ENCODE results near the gene TMA7B.

The TMA7B gene

DNA sequence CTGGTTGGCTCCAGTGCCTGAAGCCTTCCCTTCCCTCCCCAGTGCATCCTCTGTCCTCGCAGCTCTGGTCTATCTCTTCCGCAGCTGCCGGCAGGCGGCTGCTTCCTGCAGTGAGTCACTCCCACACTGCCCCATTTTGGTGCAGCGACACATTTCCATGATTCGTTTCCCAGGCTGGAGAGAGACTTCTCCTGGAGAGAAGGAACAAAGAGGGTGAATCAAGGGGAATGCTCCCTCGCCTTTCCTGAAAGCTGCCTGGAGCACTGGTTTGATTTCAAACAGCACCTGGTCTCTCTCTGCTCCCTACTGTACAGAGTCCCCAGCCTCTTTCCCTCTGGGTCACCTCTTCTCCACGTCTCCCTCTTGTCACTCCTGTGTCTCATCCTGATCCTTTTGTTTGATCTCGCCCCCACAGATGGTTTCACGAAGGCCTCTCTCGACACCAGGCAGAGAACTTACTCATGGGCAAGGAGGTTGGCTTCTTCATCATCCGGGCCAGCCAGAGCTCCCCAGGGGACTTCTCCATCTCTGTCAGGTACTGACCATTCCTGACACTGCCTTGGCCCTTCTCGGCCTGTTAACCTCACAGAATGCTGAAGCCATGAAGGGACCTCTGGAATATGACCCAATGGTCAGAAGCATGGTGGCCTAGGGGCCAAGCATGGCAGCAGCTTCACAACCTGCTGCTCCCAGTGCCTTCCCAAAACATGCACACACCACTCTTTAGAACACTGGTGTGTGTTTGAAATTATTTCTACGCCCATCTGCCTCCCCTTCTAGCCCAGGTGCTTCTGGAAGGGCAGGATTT lies at the start of gene TMA7B:
TMA7B (plus strand) TSS at position 758 of the 808 bp plus-strand sequence. CDS start 3,978 bp downstream, outside the sequence.
- DNase-seq: peak; percentile 78

DNA sequence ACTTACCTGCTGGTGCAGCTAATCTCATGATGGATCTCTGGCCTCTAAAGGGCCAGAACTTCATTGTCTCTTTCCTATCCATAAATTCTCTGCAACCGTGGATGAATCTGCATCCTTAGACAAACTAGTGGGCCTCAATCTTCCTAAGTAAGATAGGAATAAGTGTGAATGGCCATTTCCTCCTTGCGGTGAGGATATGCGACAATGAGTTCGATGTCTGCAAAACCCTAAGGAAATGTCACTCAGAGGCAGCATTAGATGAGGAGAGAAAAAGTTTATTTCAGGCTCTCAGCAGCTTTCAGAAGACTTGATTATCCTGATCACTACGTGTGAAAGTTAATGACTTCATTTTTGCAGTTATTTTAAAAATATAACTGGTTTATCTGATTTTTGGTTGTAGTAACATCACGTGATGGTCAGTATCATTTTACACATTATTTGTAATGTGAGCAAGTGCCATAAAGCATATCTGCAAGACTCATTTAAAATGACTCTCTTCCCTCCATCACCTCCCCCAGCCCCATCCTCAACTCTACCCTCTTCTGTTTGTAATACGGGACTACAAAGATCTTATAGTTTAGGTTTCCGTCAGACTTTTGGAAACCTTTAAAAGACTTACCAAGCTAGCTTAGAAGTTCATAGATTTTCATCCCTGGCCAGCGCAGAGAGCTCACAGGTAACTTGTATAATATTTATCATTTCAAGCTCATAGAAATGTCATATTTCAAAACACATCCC lies 49.2 kb upstream of the TMA7B start:
- no peak for DNase-seq

DNA sequence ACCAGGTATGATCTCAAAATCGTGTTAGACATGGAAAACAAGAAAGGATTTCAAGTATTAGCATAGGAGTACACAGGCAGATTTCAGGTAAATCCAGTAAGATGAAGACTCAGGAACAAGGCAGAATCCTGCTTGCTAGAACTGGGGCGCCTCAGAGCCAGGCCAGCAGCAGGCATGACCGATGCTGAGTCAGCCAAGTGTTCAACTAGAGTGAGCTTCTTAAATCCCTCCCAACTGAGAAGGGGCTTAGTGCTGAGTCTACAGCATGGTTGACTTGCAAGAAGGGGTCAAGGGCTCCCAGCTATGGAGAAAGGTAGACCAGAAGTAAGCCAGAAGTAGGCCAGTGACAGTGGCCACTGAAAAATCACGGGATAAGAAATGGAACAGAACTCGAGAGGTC lies 46.9 kb upstream of the TMA7B start:
- DNase-seq: no peak

DNA sequence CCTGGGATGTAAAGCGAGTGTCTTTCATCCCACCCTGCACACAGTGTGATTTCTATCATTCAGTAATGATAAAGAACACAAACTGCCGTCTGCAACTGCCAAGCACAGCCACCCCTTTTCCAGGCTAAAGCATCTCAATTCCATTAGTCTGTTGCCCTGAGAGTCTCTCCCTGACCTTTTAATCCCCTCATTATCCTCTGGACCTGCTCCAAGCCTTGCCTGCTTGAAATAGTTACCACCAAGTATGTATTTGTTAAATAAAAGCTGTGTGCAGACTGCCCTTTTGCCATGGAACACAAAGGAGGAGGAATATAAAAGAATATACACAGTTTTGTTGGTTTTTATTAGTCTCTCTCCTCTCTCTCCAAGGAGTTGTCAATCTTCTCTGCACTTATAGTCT lies 46.3 kb upstream of the TMA7B start:
- no peak for DNase-seq

DNA sequence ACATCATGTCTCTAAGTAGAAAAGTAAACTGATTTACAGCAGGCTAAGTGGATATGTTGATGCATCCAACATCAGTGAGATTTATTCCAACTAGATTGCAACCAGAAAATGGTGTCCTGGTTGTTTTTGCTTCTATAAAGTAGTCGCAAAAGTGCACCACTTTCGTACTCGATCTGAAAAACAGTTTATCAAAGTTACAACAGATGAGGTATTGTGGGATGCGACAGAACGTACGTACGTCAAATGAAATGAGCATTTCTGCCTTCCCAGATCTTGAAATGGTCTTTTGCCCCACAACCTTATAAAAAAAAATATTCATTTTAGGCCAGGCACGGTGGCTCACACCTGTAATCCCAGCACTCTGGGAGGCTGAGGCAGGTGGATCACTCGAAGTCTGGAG lies 45.6 kb upstream of the TMA7B start:
- no peak for DNase-seq

DNA sequence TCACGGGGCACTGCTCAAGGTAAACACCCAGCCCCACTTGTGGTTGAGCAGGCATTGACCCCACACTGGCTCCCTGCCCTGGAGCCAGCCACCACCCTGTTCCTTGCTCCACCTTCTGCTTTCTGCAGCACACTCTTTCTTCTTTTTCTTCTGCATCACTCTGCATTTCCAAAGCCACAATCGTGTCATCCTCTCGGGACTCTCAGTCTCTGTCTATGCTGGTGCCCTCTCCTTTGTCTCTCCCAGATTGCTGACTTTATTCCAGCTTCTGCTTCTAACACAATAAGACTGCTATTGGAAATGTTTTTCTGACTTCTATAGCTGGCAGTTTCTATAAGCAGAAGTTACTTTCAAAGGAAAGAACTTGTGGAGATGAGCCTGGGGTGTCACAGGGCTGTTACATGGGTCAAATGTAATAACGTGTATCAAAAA lies 44.9 kb upstream of the TMA7B start:
- no peak for DNase-seq

- DNase-seq: no peak
These were observed 43.7 kb upstream of the TMA7B start for GRCh38 chr22:39916496-39916895.

DNA sequence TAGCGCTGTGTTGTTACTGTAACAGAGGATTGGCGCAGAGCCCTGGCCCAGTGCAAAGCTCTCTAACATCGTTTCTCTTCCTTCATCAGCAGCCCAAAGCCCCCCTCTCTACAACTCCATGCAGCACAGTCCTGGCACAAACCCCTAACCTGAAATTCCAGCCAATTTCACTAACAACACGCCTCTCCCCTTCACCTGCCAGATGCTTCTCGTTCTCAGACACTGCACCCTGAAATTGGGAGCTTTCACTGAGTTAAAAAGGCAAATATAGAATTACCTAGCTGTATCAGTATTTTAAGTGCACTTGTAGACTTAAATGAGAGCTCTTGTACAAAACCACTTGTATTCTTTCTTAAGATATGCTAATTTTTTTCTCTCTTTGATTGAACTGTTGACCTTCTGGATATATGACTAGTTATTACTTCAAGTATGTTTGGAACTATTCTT lies 43.0 kb upstream of the TMA7B start:
- no peak for DNase-seq

DNA sequence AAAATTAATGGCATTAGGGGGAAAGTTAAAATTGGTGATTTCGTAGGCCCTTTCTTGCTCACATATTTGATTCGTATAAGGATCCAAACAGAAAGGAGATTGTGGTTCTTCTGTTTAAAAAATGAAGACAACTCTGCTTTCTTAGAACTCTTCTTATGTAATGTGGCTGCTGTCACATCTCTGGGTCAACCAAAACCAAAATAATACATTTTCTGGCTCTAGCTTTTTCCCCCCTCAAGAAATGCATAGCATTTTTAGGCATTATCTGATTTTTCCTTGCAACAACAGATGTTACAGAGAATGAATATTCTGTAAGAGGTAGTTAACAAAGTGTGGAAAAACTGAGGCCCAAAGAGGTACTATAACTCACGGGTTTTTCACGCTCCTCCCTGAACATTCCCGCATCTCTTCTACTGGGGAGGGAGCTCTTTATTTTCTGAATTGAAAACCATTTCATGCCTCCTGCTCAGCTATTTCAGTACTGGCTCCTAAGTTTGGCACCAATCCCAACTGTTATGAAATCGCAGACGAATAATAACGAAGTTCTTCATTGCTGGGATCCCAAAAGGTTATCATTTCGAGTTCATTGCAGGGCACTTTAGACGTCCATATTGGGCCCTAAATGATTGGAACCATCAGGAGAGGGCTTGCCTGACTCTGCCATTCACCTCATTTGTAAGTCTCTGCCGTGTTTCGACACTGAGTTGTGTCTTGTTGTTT lies 42.3 kb upstream of the TMA7B start:
- no peak for DNase-seq

DNA sequence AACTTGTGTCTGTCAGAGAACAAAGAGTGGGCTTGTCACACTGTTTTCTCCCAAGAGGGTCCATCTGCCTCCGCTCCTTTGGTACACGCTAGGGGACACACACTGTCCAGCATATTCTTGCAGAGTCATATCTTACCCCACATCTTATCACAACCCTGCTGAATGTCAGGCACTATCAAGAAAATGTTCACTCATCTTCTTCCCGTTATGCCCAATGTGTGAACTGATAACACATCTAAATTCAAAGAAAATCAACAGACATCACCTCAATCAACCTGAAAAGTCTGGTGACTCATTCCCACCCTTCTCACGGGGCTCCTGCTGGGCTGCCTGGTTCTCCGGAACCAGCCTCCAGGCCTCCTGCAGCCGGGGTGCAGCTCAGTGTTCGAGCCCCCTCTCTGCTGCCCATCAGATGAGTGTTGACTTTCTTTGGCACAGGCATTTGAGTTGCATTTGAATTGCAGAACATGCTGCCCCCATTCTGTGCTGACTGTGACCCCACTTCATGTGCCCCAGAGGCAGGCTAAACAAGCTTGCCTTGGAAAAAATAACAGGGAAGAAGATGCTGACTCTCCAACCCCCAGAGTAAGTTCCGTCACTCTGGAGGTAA lies 40.0 kb upstream of the TMA7B start:
- peak; percentile 87 for DNase-seq

- DNase-seq: no peak
These were observed 36.5 kb upstream of the TMA7B start for GRCh38 chr22:39923696-39924095.

- DNase-seq: no peak
These were observed 35.9 kb upstream of the TMA7B start for GRCh38 chr22:39924286-39924685.

- no peak for DNase-seq
These were observed 34.9 kb upstream of the TMA7B start for GRCh38 chr22:39925273-39925672.

DNA sequence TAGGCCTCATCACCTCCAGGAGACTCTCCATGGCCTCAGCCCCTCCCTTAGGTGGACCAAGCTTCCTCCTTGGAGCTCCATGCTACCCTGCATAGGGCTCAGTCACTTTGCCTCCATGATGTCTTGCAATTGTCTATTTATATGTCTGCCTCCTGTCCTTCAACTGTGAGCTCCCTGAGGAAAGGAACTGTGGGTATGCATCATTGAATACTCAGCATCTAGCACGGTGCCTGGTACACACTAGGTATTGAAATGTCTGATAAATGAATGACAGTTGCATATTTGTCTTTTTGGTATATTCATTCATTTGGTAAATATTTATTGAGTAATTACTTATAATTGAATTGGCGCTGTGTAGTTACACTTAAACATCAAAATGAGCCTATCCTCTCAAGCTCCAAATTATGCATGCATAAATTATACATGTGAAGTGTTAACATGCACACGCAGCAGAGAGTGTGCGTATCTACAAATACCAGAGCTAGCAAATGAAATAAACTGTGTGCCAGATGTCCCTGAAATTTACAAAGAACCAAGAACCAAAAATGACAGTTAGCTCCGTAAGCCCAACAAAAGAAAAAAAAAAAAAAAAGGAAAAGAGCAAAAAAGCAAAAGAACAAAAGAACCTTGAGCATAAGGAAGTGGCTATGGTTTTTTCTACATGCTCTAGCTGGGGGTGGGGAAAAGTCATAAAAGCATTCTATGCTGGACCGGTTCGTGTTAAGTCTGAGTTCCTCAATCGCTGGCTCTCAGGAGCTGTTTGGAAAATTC lies 34.1 kb upstream of the TMA7B start:
- no peak for DNase-seq

DNA sequence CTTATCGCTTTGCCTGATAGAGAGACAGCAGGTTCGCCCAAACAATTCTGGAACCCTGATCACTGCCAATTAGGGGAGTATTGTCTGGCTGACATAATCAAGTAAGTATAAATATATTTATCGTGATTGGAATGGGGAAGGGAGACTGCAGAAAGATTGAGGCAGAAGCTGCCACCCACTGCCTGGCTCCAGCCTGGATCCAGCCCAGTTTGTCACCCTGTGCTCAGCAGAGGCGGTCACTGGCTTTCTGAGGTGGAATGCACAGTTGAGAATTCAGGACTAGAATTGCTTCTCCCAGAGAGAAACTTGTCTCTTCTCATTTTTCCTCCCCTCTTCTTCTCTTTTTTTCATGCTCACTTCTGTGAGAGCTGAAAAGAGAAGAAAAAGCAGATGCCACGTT lies 33.4 kb upstream of the TMA7B start:
- no peak for DNase-seq

DNA sequence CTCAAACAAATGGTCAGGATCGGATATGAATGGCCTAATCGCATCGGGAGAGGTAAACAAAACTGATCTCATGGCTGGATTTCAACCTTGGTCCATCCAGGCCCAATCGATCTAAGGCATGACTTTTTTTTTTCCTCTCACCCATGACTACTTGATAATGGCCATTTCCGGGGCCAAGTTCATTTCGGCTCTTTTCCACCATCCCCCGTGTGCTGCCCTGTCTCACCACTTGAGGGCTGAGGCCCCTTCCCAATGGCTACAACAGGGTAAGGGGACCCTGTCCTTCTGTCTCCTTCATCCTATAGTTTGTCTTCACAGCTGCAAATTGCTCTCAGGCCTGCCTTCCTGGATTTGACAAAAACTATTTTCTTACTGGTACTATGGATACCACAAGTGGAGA lies 32.7 kb upstream of the TMA7B start:
- no peak for DNase-seq

DNA sequence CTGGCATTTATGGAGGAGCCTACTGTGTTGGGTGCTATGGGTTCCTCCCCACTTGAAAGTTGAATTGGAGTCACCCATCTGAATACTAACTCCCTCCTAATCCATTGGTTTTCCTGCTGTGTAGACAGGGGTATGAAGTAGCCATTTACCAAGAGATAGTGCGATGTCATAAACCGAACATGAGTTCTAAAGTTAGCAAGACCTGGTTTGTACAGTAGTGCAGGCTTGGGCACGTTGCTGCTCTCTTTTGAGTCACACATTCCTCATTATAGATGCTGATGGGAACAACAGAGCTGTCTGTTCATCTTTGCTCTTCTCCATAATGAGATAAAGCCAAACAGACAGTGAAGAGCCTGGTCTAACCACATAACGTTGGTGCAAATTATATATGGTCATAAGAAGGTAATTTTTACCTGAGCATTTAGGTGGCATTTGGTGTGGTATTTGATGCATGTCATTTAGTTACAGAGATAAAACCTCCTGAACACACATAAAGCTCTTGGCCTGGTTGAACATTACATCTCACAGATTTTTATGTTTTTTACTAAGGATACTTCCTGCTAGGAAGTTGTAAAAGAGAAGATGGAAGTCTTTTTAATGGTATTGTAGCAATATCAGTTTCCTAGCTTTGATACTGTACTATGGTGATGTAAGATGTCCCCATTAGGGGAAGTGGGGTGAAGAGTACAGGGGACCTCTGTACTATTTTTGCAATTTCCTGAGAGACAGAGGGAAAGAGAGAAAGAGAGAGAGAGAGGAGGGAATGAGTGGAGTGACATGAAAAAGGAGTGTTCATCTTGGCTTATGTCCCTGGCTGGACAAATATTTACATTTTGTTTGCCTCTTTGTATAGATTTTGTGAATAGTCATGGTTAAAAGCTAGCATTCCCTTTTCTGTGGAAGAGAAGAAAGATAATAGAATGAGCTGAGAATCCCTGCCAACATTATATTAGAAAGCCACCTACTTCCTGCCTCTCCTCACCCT lies 31.4 kb upstream of the TMA7B start:
- DNase-seq: no peak

GRCh38 chr22:39931251-39931650 lies 28.9 kb upstream of the TMA7B start:
- DNase-seq: no peak

DNA sequence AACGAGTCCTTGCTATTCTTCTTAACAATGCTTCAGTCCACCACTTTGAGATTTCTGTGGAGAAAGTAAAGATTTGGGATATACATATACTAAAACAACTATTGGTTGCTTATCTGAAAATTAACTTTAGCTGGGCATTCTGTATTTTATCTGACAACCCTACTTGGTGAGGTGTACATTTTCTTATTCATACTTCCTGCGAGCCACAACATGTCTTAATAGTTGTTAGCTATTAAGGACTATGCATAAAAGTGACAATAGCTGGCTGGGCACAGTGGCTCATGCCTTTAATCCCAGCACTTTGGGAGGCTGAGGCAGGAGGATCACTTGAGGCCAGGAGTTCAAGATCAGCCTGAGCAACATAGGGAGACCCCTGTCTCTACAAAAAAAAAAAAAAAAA lies 28.0 kb upstream of the TMA7B start:
- DNase-seq: no peak

DNA sequence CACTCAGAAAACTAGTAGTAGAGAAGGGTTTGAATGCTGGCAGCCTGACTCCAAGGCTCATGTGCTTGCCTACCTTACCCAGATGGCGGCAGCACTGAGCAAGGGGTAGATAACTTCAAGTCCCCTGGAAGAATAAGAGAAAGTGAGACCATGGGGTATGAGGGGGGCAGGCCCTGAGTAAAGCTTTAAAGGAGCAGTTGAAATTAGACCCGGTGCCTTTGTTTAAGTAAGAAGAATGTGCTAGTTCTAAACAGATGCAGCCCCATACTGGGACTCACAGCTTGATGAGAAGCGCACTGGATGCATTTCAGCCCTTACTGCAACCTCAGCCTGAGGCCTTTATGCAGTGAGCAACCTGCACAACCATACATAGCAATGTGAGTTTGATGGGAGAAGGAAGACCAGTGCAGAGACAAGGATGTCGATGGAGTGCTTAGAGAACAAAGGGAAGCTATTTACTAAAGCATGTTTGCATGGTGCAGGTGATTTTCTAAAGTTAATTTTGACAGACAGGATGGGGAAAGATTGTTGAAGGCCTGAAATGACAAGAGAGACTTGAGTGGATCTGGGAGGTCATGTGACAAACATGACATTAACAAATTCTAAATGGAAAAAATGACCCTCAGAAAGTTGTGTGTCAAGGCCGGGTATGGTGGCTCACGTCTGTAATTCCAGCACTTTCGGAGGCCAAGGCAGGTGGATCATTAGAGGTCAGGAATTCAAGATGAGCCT lies 27.1 kb upstream of the TMA7B start:
- peak; percentile 81 for DNase-seq
